Astrocyte (in vitro differentiated cells and primary cell): Measurements from ENCODE around the gene PADI2. TPM values are rescaled to one million over a fixed set of nuclear protein-coding genes. Genes with fewer than 3 reads are reported as not detected.
"Not testable (repeated sequence)": the region's sequence is repeated elsewhere in the genome, so short reads cannot be mapped to it uniquely, and the experiment has no call there.

Source experiments
- DNase-seq: peaks from one replicate; pipeline ENCODE4 v3.0.0-alpha.2; 2010; ENCODE audit warnings: low read depth
- FAIRE-seq: peaks from 2 replicates; lab custom pipeline; 2011; peaks lifted over from hg19 to GRCh38; lab: Jason Lieb, UNC
- H2AFZ ChIP-seq: 2 replicates; pipeline ENCODE4 v1.6.0; 2012; ENCODE audit warnings: low read depth, low read length, inconsistent platforms
- H3K27ac ChIP-seq: 2 replicates; pipeline ENCODE4 v1.5.1; 2011; ENCODE audit warnings: low read depth, low read length, inconsistent platforms
- H3K27me3 ChIP-seq: 2 replicates; pipeline ENCODE4 v1.6.0; 2011; ENCODE audit warnings: low read length, inconsistent platforms; ENCODE audit not compliant: insufficient read depth
- H3K36me3 ChIP-seq: 2 replicates; pipeline ENCODE4 v1.5.1; 2011; ENCODE audit warnings: low read length, inconsistent platforms; ENCODE audit not compliant: insufficient read depth
- H3K4me1 ChIP-seq: 2 replicates; pipeline ENCODE4 v1.5.1; 2011; ENCODE audit warnings: low read length, inconsistent platforms; ENCODE audit not compliant: insufficient read depth
- H3K4me2 ChIP-seq: 2 replicates; pipeline ENCODE4 v1.6.0; 2012; ENCODE audit warnings: low read length, inconsistent platforms
- H3K4me3 ChIP-seq: 2 replicates; pipeline ENCODE4 v1.5.1; 2011; ENCODE audit warnings: low read depth, mild to moderate bottlenecking, low read length, inconsistent platforms; ENCODE audit not compliant: insufficient read depth
- H3K79me2 ChIP-seq: 2 replicates; pipeline ENCODE4 v1.6.0; 2012; ENCODE audit warnings: mild to moderate bottlenecking, low read length, inconsistent platforms; ENCODE audit not compliant: insufficient read depth
- H3K9ac ChIP-seq: 2 replicates; pipeline ENCODE4 v1.6.0; 2012; ENCODE audit warnings: mild to moderate bottlenecking, low read length, inconsistent platforms
- H3K9me3 ChIP-seq: 2 replicates; pipeline ENCODE4 v1.5.1; 2012; ENCODE audit warnings: low read depth, mild to moderate bottlenecking, low read length, inconsistent platforms; ENCODE audit not compliant: insufficient read depth
- H4K20me1 ChIP-seq: 2 replicates; pipeline ENCODE4 v1.6.0; 2012; ENCODE audit warnings: low read length, inconsistent platforms; ENCODE audit not compliant: insufficient read depth
- H3K27ac Mint-ChIP-seq: one replicate; pipeline ENCODE4 v1.8.0; 2021; ENCODE audit warnings: mild to moderate bottlenecking, mixed read lengths; ENCODE audit not compliant: unreplicated experiment
- H3K27me3 Mint-ChIP-seq: one replicate; pipeline ENCODE4 v1.8.0; 2021; ENCODE audit warnings: low read depth, mixed read lengths; ENCODE audit not compliant: unreplicated experiment
- H3K36me3 Mint-ChIP-seq: one replicate; pipeline ENCODE4 v1.8.0; 2021; ENCODE audit warnings: low read depth, mixed read lengths; ENCODE audit not compliant: unreplicated experiment
- H3K4me1 Mint-ChIP-seq: one replicate; pipeline ENCODE4 v1.8.0; 2021; ENCODE audit warnings: low read depth, mixed read lengths; ENCODE audit not compliant: unreplicated experiment
- H3K4me3 Mint-ChIP-seq: one replicate; pipeline ENCODE4 v1.8.0; 2021; ENCODE audit warnings: mild to moderate bottlenecking, moderate library complexity, mixed read lengths; ENCODE audit not compliant: unreplicated experiment
- H3K9me3 Mint-ChIP-seq: one replicate; pipeline ENCODE4 v1.8.0; 2021; ENCODE audit warnings: mild to moderate bottlenecking, mixed read lengths; ENCODE audit not compliant: unreplicated experiment
- EZH2 ChIP-seq: IDR thresholded peaks from 2 replicates; pipeline ENCODE4 v1.6.1; 2012; ENCODE audit warnings: mild to moderate bottlenecking, low read length, inconsistent platforms; ENCODE audit not compliant: insufficient read depth
- total RNA-seq: library from RNA; stranded (reverse); gene quantifications from 2 replicates; pipeline ENCODE4 v1.2.1, GENCODE V29; 2021
- TF ChIP-seq, protein P1 (sequence below): IDR thresholded peaks from 2 replicates; pipeline ENCODE4 v1.5.1; 2011; ENCODE audit warnings: low read depth, mild to moderate bottlenecking, inconsistent platforms, low read length, moderate library complexity; ENCODE audit not compliant: insufficient read depth

Gene PADI2
- total RNA-seq, 1 donor from 2014 or later, result 0.48 TPM

DNA sequence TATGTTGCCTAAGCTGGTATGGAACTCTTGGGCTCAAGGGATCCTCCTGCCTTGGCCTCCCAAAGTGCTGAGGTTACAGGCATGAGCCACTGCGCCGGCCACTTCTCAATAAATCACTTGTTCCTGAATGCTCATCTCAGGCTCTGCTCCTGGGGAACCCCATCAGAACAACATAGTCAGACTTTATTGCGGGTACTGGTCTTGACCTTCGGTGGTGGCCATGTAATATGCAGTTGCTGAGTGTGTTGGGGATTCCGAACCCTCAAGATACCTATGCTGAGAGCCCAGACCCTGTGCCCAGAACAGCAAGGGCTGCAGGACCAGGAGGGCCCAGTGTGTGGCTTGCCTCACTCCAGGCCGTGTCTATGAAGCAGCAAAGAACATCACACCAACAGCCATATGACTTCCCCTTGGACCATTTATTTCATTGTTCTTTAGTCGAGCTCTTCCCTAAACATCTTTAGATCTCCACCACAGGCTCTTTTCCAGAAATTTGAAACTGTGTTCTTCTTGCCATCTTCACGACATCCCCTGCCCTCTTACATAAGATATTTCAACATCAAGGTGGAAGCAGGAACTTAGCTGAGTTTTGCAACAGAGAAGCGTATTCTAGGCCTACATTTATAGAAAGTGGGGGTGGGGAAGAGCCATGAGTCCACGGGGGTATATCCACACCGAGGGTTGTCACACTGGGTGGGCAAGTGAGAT is 52.7 kb downstream of the PADI2 start:
- TF ChIP-seq EZH2, result no peak
- TF ChIP-seq, protein P1, sequence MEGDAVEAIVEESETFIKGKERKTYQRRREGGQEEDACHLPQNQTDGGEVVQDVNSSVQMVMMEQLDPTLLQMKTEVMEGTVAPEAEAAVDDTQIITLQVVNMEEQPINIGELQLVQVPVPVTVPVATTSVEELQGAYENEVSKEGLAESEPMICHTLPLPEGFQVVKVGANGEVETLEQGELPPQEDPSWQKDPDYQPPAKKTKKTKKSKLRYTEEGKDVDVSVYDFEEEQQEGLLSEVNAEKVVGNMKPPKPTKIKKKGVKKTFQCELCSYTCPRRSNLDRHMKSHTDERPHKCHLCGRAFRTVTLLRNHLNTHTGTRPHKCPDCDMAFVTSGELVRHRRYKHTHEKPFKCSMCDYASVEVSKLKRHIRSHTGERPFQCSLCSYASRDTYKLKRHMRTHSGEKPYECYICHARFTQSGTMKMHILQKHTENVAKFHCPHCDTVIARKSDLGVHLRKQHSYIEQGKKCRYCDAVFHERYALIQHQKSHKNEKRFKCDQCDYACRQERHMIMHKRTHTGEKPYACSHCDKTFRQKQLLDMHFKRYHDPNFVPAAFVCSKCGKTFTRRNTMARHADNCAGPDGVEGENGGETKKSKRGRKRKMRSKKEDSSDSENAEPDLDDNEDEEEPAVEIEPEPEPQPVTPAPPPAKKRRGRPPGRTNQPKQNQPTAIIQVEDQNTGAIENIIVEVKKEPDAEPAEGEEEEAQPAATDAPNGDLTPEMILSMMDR, result no peak
- Mint-ChIP-seq H3K4me3 (no peak overlapping the region), H3K27me3 (peaks cover 11% of the 10 kb centered on the region), H3K27ac (no peak overlapping the region), H3K4me1 (peaks cover 16% of the 10 kb centered on the region), H3K36me3 (no peaks in the 10 kb centered on the region), H3K9me3 (peaks cover 3% of the 10 kb centered on the region)
- Histone ChIP-seq H3K4me3 (no peak overlapping the region), H3K4me1 (peaks cover 8% of the 10 kb centered on the region), H3K9me3 (peaks cover 5% of the 10 kb centered on the region), H3K27me3 (no peaks in the 10 kb centered on the region), H4K20me1 (no peaks in the 10 kb centered on the region), H3K9ac (no peak overlapping the region), H3K4me2 (no peak overlapping the region), H3K79me2 (no peaks in the 10 kb centered on the region), H3K27ac (no peak overlapping the region), H3K36me3 (no peaks in the 10 kb centered on the region), H2AFZ (no peak overlapping the region)
- FAIRE-seq, result no peak
- DNase-seq, result no peak

DNA sequence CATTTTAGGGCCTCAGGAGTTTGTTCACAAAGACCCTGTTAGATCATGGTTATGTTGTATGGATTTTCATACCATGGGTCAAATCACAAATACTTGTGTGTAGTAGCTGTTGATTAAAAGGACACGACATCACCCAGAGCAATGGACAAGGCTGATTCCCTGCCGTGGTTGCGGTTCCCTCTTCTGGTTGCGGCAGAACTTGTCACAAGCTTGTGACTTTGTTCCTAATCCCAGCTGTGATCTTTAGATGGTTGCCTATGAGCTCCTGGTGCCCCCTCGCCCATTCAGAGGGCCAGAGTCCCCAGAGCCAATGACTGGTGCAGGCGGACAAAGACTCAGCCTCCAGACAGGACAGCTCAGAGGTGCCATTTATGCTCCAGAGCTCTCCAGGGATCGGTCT is 53.6 kb downstream of the PADI2 start:
- Mint-ChIP-seq H3K36me3 (no peaks in the 10 kb centered on the region), H3K27me3 (peaks cover 11% of the 10 kb centered on the region), H3K9me3 (peaks cover 3% of the 10 kb centered on the region), H3K27ac (no peak overlapping the region), H3K4me1 (peaks cover 19% of the 10 kb centered on the region), H3K4me3 (no peak overlapping the region)
- peaks cover 5% of the 10 kb centered on the region for H3K9me3 ChIP-seq
- H3K27me3 ChIP-seq, result no peaks in the 10 kb centered on the region
- H3K36me3 ChIP-seq, result no peaks in the 10 kb centered on the region
- FAIRE-seq (no peak), DNase-seq (no peak)
- H3K27ac ChIP-seq, result no peak overlapping the region
- no peak overlapping the region for H3K4me3 ChIP-seq
- H3K4me1 ChIP-seq, result peaks cover 8% of the 10 kb centered on the region
- TF ChIP-seq, protein P1, result no peak
- TF ChIP-seq EZH2, result no peak
- no peak overlapping the region for H3K4me2 ChIP-seq
- no peaks in the 10 kb centered on the region for H4K20me1 ChIP-seq
- H2AFZ ChIP-seq, result no peak overlapping the region
- H3K79me2 ChIP-seq, result no peaks in the 10 kb centered on the region
- no peak overlapping the region for H3K9ac ChIP-seq

DNA sequence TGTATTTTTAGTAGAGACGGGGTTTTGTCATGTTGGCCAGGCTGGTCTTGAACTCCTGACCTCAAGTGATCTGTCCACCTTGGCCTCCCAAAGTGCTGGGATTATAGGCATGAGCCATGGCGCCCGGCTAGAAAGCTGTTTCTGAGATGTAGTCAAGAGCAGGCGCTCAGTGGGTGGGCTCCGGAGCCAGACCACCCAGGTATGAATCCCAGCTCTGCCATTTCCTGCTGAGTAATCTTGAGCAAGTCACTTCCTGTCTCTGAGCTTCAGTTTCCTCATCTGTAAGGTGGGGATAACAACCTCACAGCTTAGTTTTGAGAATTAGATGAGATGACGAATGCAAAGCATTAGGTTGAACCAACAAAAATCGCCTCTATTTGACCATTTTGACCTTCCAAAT is 56.5 kb downstream of the PADI2 start:
- not testable (repeated sequence) for H3K36me3 Mint-ChIP-seq, H3K9me3 ChIP-seq, H3K27me3 ChIP-seq, FAIRE-seq, H3K27ac ChIP-seq, H3K9me3 Mint-ChIP-seq, H3K9ac ChIP-seq, H4K20me1 ChIP-seq, DNase-seq, H3K4me3 Mint-ChIP-seq, H3K79me2 ChIP-seq, H3K36me3 ChIP-seq, H3K4me3 ChIP-seq, H3K27me3 Mint-ChIP-seq, H2AFZ ChIP-seq, H3K27ac Mint-ChIP-seq
- Histone ChIP-seq H3K4me2 (peak overlapping the region; percentile 1), H3K4me1 (peaks cover 10% of the 10 kb centered on the region)
- peaks cover 19% of the 10 kb centered on the region for H3K4me1 Mint-ChIP-seq
